IMR-90 (cell line): ENCODE results near the gene SPACA7. TPM values are rescaled to one million over a fixed set of nuclear protein-coding genes. Genes with fewer than 3 reads are reported as not detected.

Source experiments
- ATAC-seq: fragments of 200-7000 bp; cut with Tn5 transposase; 2 replicates; pipeline ENCODE4 v1.9.1; 2020; ENCODE audit warnings: low read depth, mild to moderate bottlenecking, moderate library complexity
- BruUV-seq: library from RNA; stranded (reverse); fragments of 400-500 nt; replicated peaks from 2 replicates; lab custom pipeline; 2021; lab: Mats Ljungman, UMichigan
- CTCF ChIA-PET: fragments of 300-600 bp; formaldehyde crosslinking; extraction: SDS; loops from one replicate; lab custom pipeline; 2021; ENCODE audit warnings: antibody characterized with exemption; lab: Yijun Ruan, JAX
- POLR2A ChIA-PET: fragments of 300-600 bp; sonication (Branson Sonifier 250); formaldehyde crosslinking; loops from one replicate; lab custom pipeline; 2022; ENCODE audit warnings: antibody characterized with exemption; ENCODE audit not compliant: unreplicated experiment; lab: Charles Lee
- DNase-seq: peaks from one replicate; pipeline ENCODE4 v3.0.0; 2013
- H2AFZ ChIP-seq: replicated peaks from 2 replicates; pipeline ENCODE3; 2013; ENCODE audit warnings: low read length, mild to moderate bottlenecking; ENCODE audit not compliant: poor library complexity
- H2AK5ac ChIP-seq: 2 replicates; pipeline ENCODE4 v1.6.1; 2013; ENCODE audit warnings: low read depth, low read length, inconsistent platforms
- H2AK9ac ChIP-seq: replicated peaks from 2 replicates; pipeline ENCODE3; 2013; ENCODE audit warnings: mild to moderate bottlenecking, low read depth, low read length, moderate library complexity; ENCODE audit not compliant: poor library complexity
- H2BK120ac ChIP-seq: 2 replicates; pipeline ENCODE4 v1.6.1; 2013; ENCODE audit warnings: low read depth, low read length, inconsistent platforms
- H2BK15ac ChIP-seq: 3 replicates; pipeline ENCODE4 v1.6.1; 2013; ENCODE audit warnings: low read depth, low read length, inconsistent platforms
- H2BK20ac ChIP-seq: 2 replicates; pipeline ENCODE4 v1.6.1; 2013; ENCODE audit warnings: low read depth, mild to moderate bottlenecking, inconsistent platforms, low read length, moderate library complexity
- H2BK5ac ChIP-seq: 2 replicates; pipeline ENCODE4 v1.6.1; 2013; ENCODE audit warnings: mild to moderate bottlenecking, low read depth, low read length, inconsistent platforms; ENCODE audit not compliant: poor library complexity, severe bottlenecking
- H3K14ac ChIP-seq: replicated peaks from 2 replicates; pipeline ENCODE4 v1.6.1; 2013; ENCODE audit warnings: low read depth, low read length, inconsistent platforms
- H3K18ac ChIP-seq: 2 replicates; pipeline ENCODE4 v1.6.1; 2013; ENCODE audit warnings: low read depth, low read length, control low read depth
- H3K23ac ChIP-seq: 2 replicates; pipeline ENCODE4 v1.6.1; 2013; ENCODE audit warnings: low read depth, low read length, inconsistent platforms
- H3K27ac ChIP-seq: 2 replicates; pipeline ENCODE4 v1.5.1; 2013; ENCODE audit warnings: mild to moderate bottlenecking, control low read depth, low read length; ENCODE audit not compliant: insufficient read depth
- H3K27me3 ChIP-seq: 2 replicates; pipeline ENCODE4 v1.6.1; 2013; ENCODE audit warnings: low read length; ENCODE audit not compliant: control insufficient read depth, insufficient read depth
- H3K36me3 ChIP-seq: 2 replicates; pipeline ENCODE4 v1.6.1; 2013; ENCODE audit warnings: low read length, mixed read lengths; ENCODE audit not compliant: control insufficient read depth, insufficient read depth
- H3K4ac ChIP-seq: 2 replicates; pipeline ENCODE4 v1.6.1; 2013; ENCODE audit warnings: low read depth, low read length, inconsistent platforms
- H3K4me1 ChIP-seq: 2 replicates; pipeline ENCODE4 v1.6.1; 2013; ENCODE audit warnings: low read length, mixed read lengths; ENCODE audit not compliant: control insufficient read depth, insufficient read depth
- H3K4me2 ChIP-seq: 2 replicates; pipeline ENCODE4 v1.6.1; 2013; ENCODE audit warnings: low read depth, mild to moderate bottlenecking, control low read depth, low read length, moderate library complexity
- H3K4me3 ChIP-seq: 2 replicates; pipeline ENCODE4 v1.5.1; 2013; ENCODE audit warnings: low read depth, mild to moderate bottlenecking, control low read depth, low read length, moderate library complexity; ENCODE audit not compliant: insufficient read depth
- H3K56ac ChIP-seq: 2 replicates; pipeline ENCODE4 v1.6.1; 2013; ENCODE audit warnings: low read length, inconsistent platforms; ENCODE audit not compliant: insufficient read depth; ENCODE audit errors: extremely low read depth
- H3K79me1 ChIP-seq, 2 experiments: 2 replicates each; pipeline ENCODE4 v1.6.1; 2013; ENCODE audit warnings: low read length in 2 of 2, inconsistent platforms in 1 of 2, low read depth in 1 of 2
- H3K9ac ChIP-seq: 2 replicates; pipeline ENCODE4 v1.6.1; 2013; ENCODE audit warnings: low read depth, low read length, control low read depth
- H3K9me1 ChIP-seq: 2 replicates; pipeline ENCODE4 v1.6.1; 2013; ENCODE audit warnings: low read length, inconsistent platforms; ENCODE audit not compliant: insufficient read depth
- H3K9me3 ChIP-seq: 2 replicates; pipeline ENCODE4 v1.6.1; 2013; ENCODE audit warnings: low read length; ENCODE audit not compliant: control insufficient read depth, insufficient read depth
- H4K20me1 ChIP-seq: 2 replicates; pipeline ENCODE4 v1.6.1; 2013; ENCODE audit warnings: low read length, inconsistent platforms; ENCODE audit not compliant: insufficient read depth
- H4K5ac ChIP-seq: 2 replicates; pipeline ENCODE4 v1.6.1; 2013; ENCODE audit warnings: mild to moderate bottlenecking, low read depth, low read length, control low read depth
- H4K8ac ChIP-seq, 2 experiments: 2 replicates each; pipeline ENCODE4 v1.6.1; 2013; ENCODE audit warnings: low read depth in 2 of 2, low read length in 2 of 2, control low read depth in 1 of 2, inconsistent platforms in 1 of 2
- H4K91ac ChIP-seq: 2 replicates; pipeline ENCODE4 v1.6.1; 2013; ENCODE audit warnings: low read depth, low read length, inconsistent platforms; ENCODE audit not compliant: insufficient read depth
- CEBPB ChIP-seq: IDR thresholded peaks from 2 replicates; pipeline ENCODE4 v1.6.1; 2012; ENCODE audit warnings: low read depth, low read length, improper control_type of control experiment
- MAZ ChIP-seq: IDR thresholded peaks from 2 replicates; pipeline ENCODE4 v1.6.1; 2012; ENCODE audit warnings: low read depth, mild to moderate bottlenecking, low read length, improper control_type of control experiment, moderate library complexity, borderline replicate concordance
- POLR2A ChIP-seq: IDR thresholded peaks from 2 replicates; pipeline ENCODE4 v1.6.1; 2012; ENCODE audit warnings: mild to moderate bottlenecking, low read depth, low read length
- RCOR1 ChIP-seq: IDR thresholded peaks from 2 replicates; pipeline ENCODE4 v1.6.1; 2012; ENCODE audit warnings: mild to moderate bottlenecking, low read length, improper control_type of control experiment; ENCODE audit not compliant: insufficient replicate concordance
- SMC3 ChIP-seq: fragments of 150-350 bp; IDR thresholded peaks from 2 replicates; pipeline ENCODE4 v1.6.1; 2016; ENCODE audit warnings: low read depth, mild to moderate bottlenecking, antibody characterized with exemption, low read length, moderate library complexity
- WGBS, 2 experiments: methylation state at CpG; one replicate each; pipeline versions ENCODE4 v1.1.5 to v1.1.7; 2013; ENCODE audit warnings: missing lambda C conversion rate in 2 of 2; ENCODE audit not compliant: insufficient read length in 1 of 2; ENCODE audit errors: extremely low coverage in 2 of 2; 5-methylcytosine and 5-hydroxymethylcytosine counted together
- dilution Hi-C: fragments of 300-500 bp; cut with HindIII; formaldehyde crosslinking; loops from one replicate; pipeline ENCODE4 v1.14.3; 2018; ENCODE audit warnings: low sequenced_read_pairs; ENCODE audit not compliant: unreplicated experiment
- in situ Hi-C: fragments of 300-500 bp; cut with MboI; formaldehyde crosslinking; loops from 3 replicates; pipeline ENCODE4 v1.14.3; 2019; ENCODE audit warnings: low sequenced_read_pairs, inconsistent platforms, mixed read lengths
- intact Hi-C: fragments of 100-400 bp; cut with micrococcal nuclease; formaldehyde crosslinking; loops from 2 replicates; pipeline ENCODE4 v1.10.0; 2022
- polyA plus RNA-seq, 3 experiments: library from polyadenylated mRNA; depleted of rRNA; stranded (reverse); fragments of >200 nt; gene quantifications; 2 replicates each; pipeline ENCODE4 v1.2.3, GENCODE V29; 2012; ENCODE audit warnings: low replicate concordance in 1 of 3
- total RNA-seq: library from RNA; depleted of rRNA; stranded (reverse); fragments of >200 nt; gene quantifications from 2 replicates; pipeline ENCODE4 v1.2.3, GENCODE V29; 2012
- TF ChIP-seq, protein P1 (sequence below): fragments of 150-350 bp; IDR thresholded peaks from 2 replicates; pipeline ENCODE4 v1.6.1; 2016; ENCODE audit warnings: low read depth, mild to moderate bottlenecking, low read length, moderate library complexity, borderline replicate concordance

Gene SPACA7
- total and polyA plus RNA-seq, 2 of the 4 experiments (the other 2 are of a cell fraction): not detected

DNA sequence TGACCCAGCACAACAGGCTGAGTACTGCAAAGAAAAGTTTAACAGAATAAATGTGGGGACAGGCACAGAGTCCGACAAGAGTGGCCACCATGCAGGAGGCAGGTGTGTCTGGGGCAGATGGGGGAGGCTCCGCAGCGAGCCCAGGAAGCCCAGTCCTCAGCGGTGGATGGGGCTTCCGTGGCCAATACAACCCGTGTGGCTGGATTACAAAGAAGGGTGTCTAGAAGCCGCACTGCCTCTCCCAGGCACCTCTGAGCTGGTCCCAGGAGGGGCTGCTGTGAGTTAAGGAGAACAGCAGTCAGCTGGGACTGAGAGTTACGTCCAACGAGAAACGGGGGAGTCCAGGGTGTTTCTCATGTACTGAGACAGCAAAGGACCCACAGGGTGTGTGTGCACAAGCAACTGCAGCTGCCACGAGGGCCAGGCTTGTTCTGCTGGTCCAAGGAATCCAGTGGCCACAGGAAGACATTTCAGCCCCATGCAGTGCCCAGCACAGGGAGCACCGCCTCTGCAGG, 70.2 kb downstream of the SPACA7 start:
- dilution Hi-C loops: no loop called here
- WGBS, 2 experiments: 59% methylated on average over 4 of the region's 12 CpGs; no CpG with 5 or more reads in 1 of the 2 experiments
- ChIA-PET POLR2A (no interaction called here), CTCF (no interaction called here)
- Histone ChIP-seq H3K9me3 (no peaks in the 10 kb centered on the region), H3K9me1 (no peaks in the 10 kb centered on the region), H4K8ac (no peak overlapping the region), H3K14ac (no peak overlapping the region), H3K23ac (no peak overlapping the region), H2BK5ac (no peak overlapping the region), H3K27ac (no peak overlapping the region), H2AK9ac (no peak overlapping the region), H3K18ac (no peak overlapping the region), H2BK20ac (no peak overlapping the region), H2AFZ (no peak overlapping the region), H2BK15ac (no peak overlapping the region), H2BK120ac (no peak overlapping the region), H4K91ac (no peak overlapping the region), H3K4me3 (no peak overlapping the region), H3K56ac (no peak overlapping the region), H3K9ac (no peak overlapping the region), H4K20me1 (no peaks in the 10 kb centered on the region), H2AK5ac (no peak overlapping the region), H4K5ac (no peak overlapping the region), H3K79me1 (no peaks in the 10 kb centered on the region), H3K36me3 (no peaks in the 10 kb centered on the region), H3K27me3 (peaks cover 11% of the 10 kb centered on the region), H3K4me1 (no peaks in the 10 kb centered on the region), H3K4me2 (no peak overlapping the region), H3K4ac (no peak overlapping the region)
- in situ Hi-C loops: no loop called here
- no peak for ATAC-seq
- BruUV-seq: no TSS peak
- DNase-seq: no peak
- intact Hi-C loops: loop anchor here (10.0 kb wide), 1 partner anchor 1382 kb away; no protein-coding TSS in a partner anchor
- TF ChIP-seq SMC3: no peak
- no peak for TF ChIP-seq MAZ
- TF ChIP-seq CEBPB: no peak
- no peak for TF ChIP-seq POLR2A
- TF ChIP-seq RCOR1: no peak
- TF ChIP-seq, protein P1, sequence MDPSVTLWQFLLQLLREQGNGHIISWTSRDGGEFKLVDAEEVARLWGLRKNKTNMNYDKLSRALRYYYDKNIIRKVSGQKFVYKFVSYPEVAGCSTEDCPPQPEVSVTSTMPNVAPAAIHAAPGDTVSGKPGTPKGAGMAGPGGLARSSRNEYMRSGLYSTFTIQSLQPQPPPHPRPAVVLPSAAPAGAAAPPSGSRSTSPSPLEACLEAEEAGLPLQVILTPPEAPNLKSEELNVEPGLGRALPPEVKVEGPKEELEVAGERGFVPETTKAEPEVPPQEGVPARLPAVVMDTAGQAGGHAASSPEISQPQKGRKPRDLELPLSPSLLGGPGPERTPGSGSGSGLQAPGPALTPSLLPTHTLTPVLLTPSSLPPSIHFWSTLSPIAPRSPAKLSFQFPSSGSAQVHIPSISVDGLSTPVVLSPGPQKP: no peak
